GM18526 (cell line): Measurements from ENCODE around the gene SORBS1.

Experiments
- POLR2A ChIP-seq: IDR thresholded peaks from 3 replicates; pipeline ENCODE4 v1.6.1; 2011; ENCODE audit not compliant: insufficient read length; ENCODE audit errors: extremely low read depth

SORBS1 gene

DNA sequence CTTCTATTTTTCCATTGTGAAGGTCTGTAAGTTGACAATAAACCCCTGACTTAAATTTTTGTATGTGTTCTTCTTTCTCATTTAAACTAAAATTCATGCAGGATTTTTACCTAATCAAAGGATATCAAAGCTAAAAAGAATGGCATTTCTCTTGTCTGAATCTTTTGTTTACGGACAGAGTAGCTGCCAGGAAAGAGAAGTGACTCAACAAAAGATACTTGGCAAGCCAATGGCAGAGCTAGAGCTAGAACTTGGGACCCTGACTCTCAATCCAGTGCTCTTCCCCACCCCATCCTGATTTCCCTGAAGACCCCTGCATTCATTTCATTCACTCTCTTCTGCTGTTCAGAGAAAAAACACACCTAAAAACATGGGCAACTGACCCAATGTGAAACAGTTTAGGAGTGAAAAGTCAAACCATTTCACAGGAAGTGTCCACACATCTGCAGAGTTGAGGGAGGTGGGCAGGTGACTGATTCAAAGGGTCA lies 230.2 kb downstream of the SORBS1 start:
- no peak for TF ChIP-seq POLR2A

DNA sequence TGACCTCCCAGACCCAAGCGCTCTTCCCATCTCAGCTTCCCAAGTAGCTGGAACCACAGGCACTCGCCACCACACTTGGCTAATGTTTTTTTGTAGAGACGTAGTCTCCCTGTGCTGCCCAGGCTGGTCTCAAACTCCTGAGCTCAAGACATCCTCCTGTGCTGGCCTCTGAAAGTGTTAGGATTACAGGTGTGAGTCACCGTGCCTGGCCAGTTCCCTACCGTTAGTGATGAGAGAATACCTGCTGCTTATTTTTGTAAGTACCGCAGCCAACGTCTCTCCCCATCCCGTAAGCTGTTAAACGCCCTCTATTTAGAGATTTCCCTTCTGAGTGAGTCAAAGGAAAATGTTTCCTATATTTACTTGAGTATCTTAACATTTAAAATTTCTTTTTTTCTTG lies 231.9 kb downstream of the SORBS1 start:
- TF ChIP-seq POLR2A, result no peak

DNA sequence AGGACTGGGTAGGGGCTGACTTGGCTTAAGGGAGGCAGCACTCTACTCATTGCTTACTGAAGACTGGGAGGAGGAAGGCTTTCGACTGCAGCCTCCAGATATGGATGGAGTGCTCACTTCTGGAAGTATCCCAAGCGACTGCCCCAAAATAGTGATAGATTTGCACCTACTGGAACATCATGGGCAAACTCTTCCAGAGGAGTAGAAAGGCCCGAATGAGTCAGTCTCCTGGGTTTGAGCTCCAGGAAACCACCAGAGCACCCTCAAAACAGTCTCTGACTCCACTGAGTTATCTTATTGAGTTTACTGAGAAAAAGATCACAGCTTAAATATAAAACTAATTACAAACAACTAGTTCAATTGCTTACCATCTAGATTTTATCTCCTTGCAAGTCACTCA lies 233.2 kb downstream of the SORBS1 start:
- TF ChIP-seq POLR2A, result no peak

DNA sequence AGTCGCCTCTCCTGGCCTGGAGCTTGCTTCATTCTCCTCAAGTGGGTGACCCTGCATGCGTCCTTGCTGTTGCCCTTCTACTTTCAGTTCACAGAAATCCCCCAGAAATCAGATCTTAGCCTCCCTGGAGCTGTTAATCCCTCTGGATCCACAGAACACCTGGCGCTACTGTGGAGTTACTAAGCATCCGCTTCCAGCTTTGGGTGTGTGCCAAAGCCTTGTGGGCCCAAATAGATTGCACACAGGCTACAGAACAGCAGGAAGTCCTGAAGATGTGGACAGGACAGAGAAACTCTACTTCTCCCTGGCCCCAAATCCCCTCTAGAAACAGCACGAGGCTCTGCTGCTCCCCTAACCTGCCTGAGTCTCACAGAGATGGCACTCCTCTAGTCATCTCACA lies 233.8 kb downstream of the SORBS1 start:
- TF ChIP-seq POLR2A, result no peak

DNA sequence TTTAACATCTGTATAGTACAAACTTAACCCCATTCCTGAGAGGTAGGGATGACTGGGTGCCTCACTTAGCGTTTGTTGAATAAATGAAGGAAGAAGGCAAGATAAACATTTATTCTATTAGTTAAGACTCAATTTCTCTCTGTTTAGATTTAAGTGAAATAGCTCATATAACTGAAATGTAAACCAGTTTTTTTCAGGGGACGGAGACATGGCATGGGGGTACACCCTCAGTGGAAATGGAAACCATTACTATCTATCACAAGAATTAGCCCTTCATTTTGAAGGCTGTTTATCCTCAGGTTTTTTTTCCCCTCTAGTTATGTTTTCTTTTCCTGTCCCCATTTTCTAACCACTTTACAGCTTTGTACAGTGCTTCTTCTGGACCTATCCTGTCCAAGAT lies 234.8 kb downstream of the SORBS1 start:
- no peak for TF ChIP-seq POLR2A

DNA sequence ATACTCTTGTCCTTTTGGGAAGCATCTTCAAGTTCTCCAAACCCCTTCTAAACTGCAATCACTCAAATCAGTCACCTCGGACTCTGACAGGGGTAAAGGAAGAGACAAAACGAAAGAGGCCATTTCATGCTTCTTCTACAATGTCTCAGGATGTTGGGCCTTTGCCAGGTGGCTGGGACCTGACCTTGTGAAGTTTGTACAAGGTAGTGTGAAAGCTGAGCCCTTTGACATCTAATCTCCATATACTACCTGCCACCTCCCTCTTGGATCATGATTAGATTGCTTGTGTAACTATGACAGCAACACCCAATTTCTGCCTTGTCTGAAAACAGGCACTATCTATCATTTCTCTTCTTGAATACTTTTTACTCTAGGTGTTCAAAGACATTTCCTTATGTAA lies 235.3 kb downstream of the SORBS1 start:
- TF ChIP-seq POLR2A, result no peak

DNA sequence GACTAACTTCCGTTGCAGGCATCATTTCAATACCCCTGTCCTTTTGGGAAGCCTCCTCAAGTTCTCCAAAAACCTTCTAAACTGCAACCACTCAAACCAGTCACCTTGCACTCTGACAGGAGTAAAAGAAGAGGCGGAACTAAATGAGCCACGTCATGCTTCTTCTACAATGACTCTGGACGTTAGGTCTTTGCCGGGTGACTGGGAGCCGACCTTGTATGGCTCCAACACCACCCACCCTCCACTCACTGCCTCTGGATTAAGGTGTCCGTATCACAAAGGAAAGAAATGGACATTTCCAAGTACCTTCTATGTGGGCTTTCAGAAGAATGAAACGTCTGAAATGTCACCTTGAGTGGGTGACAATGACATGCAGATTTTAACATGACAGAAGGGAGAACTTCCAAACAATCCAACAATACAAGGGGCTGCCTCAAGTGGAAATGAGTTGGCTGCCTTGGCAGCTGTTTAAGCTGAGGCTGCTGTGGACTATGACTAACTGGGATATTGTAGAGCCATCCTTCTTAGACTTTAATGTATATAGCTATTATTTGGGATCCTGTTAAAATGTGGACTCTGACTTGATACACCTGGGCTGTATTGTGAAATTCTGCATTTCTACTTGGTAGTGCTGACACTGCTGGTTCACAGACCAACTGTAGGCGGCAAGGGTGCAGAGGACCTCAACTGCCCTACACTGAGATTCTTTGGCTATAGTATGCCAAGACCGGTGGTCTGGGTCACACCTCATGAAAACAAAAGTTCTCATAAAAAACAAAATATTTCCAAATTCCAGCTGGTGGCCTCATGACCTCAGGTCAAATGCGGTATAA lies 236.5 kb downstream of the SORBS1 start:
- no peak for TF ChIP-seq POLR2A

DNA sequence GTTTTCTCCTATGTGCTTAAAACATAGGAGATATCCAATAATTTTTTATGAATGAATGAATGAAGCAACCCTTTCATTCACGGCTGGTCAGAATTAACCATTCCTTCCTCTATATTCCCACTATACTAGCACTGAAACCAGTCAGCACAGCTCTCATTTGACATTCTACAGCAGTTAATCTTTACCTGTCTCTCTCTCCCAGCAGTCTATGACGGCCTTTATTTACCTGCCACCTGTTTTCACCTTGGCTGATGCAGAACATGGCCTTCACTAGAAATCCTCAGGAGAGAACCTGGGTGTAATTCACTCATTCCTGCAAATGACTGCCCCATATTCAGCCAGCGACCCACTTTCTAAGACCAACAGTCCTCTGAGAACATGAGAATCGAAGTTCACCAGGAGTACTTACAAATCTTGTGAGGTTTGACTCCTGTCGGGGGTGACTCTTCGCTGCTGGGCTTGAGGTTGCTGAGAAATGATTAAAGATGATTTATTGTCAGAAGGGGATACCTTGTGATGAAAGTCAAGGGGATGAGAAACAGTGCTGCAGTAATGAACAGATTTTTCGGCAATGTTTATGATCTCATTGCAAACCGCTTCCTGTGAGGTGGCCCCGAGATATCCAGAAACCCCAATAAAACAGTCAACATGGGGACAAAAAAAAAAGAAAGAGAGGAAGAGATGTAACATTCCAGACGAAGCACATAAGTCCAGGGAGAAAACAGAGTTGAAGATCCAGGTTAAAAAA lies 239.4 kb downstream of the SORBS1 start:
- no peak for TF ChIP-seq POLR2A

DNA sequence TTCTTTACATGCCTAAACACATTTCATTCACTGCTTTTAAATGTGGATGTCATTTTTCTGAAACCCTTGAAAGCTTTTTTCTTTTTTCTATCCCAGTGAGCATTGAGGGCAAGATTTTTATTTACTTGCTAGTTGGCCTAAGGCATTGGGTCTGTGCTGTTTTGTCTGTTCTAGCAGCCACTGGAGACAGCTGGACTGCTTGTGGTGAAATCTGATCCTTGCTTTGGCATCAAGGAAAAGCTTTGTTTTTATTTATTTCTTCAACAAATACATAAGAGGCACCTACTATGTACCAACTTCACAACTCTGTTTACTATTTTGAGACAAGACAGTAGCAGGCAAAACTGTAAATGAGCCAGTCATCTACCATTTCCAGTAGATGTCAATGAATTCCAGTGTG lies 241.9 kb downstream of the SORBS1 start:
- TF ChIP-seq POLR2A, result no peak

DNA sequence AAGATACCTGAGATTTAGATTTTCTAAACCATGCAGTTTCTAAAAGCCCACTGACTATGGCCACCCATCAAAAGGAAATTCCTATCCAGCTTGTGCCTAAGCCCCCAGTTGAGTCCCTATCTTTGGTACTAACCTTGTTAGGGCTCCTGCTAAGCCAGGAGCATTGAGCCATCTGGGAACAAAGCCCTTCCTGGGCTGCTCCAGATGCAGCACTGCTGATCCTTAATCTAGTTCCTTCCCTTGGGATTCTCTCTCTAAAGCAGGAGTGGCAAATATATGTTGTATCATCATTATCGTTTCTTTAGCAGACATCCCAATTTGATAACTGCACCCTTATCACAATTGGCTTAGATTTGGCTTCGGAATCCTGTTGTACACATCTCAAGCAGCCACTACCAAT lies 245.7 kb downstream of the SORBS1 start:
- no peak for TF ChIP-seq POLR2A

DNA sequence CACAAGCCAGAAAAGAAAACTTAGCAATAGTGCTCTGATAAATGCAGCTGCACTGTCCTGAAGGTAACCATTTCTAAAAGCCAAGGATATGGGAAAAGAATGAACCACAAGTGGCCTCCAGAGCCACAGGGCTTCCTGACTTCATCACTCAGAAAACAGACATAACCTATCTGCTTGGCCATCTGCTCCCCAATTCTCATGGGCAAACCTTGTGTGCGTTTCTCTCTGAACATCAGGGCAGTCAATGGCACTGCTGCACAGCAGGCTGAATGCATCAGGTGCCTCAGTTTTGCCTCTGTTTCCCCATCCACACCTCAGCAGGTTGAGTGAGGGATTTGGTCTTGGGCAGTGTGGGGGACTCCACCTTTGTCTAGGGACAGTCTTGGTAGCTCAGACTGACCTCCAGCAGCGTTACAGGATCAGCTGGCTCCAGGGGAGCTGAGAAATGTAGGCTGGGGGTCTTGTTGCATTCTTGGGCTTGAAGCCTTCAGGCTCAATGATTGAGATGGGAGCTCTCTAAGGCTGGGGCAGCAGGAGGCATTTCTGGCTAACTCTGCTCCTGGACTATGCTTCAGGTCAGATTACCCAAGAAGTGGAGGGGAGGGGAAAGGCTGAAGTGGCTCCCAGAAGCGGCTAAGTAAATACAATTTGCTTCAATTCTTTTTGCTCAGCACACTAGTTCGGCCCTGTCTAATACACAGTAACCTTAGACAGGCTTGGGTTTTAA lies 246.8 kb downstream of the SORBS1 start:
- TF ChIP-seq POLR2A, result no peak

DNA sequence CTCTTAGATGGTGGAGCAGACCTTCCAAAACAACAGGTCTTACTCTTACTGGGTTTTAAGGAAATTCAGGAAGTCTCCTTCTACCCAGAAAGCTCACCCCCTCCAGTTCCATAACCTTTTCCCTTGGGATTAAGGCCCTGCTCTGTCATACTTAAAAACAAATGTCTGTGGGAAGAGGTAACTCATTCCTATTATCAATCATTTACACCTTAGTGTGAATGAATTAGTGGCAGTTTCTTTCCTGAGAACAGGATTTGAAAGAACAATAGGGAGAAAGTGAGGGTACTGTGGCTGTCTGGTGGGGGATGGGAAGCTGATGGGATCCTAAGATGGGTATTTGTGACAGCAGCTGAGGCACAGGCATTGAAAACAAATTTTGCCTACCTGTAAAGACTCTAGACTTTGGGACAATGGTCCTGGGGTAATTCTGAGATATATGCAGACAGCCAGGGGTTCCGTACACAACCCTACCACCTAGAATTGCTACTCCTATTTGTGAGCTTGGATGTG lies 248.1 kb downstream of the SORBS1 start:
- TF ChIP-seq POLR2A, result no peak

DNA sequence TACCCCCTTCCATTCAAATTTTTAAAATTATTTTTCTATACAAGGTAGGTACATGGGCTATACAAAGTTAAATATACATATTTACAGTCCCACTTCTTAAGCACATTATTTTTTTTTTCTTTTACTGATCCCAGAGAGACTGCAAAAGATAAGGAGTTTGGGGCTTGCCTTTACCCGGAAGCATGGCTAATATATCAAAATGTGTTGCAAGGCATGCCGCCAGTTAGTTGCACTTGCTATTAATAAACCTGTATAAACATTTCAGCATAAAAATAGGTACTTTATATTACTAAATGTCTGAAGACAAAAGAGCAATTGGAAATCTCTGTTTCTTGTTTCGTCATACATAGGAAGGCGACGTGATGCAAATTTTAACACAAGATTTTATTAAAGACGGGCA lies 248.9 kb downstream of the SORBS1 start:
- TF ChIP-seq POLR2A, result no peak

DNA sequence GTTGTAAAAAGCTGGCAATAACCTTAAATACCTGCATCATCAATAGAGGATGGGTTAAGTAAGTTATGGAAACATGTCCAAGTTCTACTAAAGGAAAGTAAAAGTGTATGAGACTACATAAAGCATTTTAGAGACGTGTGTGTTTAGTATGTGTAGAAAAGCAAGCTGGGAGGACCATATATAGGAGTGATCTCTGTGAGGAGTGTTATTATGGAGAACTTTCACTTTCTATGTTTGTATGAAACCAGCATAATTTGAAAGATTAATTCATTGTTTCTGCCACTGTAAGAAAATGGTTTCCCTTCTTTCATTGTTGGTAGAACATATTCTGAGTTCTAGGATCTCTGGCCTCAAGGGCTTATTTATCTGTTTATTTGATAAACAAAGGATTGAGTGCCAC lies 251.2 kb downstream of the SORBS1 start:
- no peak for TF ChIP-seq POLR2A

DNA sequence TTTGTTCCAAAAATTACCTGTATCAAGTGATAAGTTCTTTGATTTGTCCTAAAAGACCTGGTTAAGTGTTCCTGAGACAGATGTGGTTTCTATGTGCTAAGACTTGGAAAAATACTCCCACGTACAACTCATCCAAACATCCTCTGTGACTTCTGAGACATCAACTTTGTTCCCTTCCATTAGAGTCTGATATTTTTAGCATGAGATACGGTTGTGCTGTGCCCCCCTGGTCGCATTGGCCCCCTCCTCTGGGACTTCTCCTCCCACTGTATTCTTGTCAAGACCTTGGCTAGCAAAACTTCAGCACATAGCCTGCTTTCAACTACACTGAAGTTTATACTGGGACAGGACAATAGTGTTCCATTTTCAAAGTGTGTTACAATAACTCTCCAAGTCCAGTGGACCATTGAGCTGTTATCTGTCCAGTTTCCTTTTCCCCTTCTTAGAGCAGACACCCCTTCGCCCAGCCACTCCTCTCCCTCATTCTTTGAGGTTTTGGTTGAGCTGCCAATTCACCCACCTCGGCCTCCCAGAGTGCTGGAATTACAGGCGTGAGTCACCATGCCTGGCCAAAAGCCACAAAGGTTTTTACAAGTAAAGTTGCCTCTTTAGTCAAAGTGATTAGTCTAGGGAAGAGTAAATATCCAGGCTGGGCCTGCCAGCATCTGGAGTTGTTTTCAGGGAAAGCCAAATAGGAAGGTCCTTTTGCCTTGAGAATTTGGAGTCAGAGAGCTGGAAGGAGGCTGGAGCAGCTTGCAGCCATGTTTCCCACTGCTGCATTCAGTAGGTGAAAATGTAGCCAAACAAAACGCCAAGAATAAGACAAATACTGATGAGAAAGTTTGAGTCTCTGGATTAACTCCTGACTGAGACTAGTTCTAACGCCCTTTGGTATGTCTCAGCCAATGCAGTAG lies 252.5 kb downstream of the SORBS1 start:
- TF ChIP-seq POLR2A, result no peak

DNA sequence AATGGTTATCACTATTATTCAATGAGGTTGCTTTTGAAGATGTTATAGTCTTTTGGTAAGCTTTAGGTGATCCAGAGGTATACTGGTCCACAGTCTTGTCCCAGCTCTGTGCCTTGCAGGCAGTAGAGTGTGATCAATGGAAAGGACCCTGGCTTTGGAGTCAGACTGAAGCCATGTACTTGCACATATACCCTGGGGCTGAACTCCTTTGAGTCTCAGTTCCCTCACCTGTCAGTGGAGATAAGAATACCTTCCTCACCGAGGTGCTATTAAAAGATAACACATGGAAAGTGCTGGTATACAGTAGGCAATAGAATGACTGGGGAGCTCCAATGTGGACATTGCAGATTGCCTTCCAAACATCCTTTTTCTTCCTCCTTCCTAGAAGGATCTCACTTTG lies 254.3 kb downstream of the SORBS1 start:
- no peak for TF ChIP-seq POLR2A
